Transverse colon (tissue), 4 donors: Measurements from ENCODE around the gene GPR37L1. TPM values are rescaled to one million over a fixed set of nuclear protein-coding genes. Genes with fewer than 3 reads are reported as not detected.

Source experiments
- DNase-seq: peaks from one replicate; pipeline ENCODE4 v3.0.0-alpha.2; 2019
- H3K27ac ChIP-seq, 4 donors: fragments of 200-600 bp; sonication (generic); 2 replicates each; pipeline ENCODE4 v1.5.1; 2016 to 2018; ENCODE audit warnings: inconsistent platforms in 4 of 4
- H3K27me3 ChIP-seq: fragments of 200-600 bp; sonication (generic); 2 replicates; pipeline ENCODE4 v1.5.1; 2017; ENCODE audit warnings: inconsistent platforms
- H3K36me3 ChIP-seq, 4 donors: fragments of 200-600 bp; sonication (generic); 2 replicates each; pipeline ENCODE4 v1.5.1; 2017 to 2019; ENCODE audit warnings: inconsistent platforms in 4 of 4
- H3K4me1 ChIP-seq, 4 donors: fragments of 200-600 bp; sonication (generic); 2 replicates each; pipeline ENCODE4 v1.5.1; 2017 to 2020; ENCODE audit warnings: inconsistent platforms in 4 of 4
- H3K4me3 ChIP-seq, 4 donors: fragments of 200-600 bp; sonication (generic); 1 replicate in 1 of 4; 2 replicates in 3 of 4; pipeline versions ENCODE4 v1.5.1 to v1.6.1; 2017 to 2019; ENCODE audit warnings: inconsistent platforms in 4 of 4
- H3K9me3 ChIP-seq, 2 donors: fragments of 200-600 bp; sonication (generic); 2 replicates each; pipeline ENCODE4 v1.5.1; 2017 to 2019; ENCODE audit warnings: inconsistent platforms in 2 of 2
- EP300 ChIP-seq: sonication (generic); formaldehyde crosslinking; IDR thresholded peaks from one replicate; pipeline ENCODE4 v1.6.1; 2017; ENCODE audit warnings: antibody characterized with exemption, low read depth
- POLR2A ChIP-seq: fragments of 450-650 bp; IDR thresholded peaks from one replicate; pipeline ENCODE4 v1.6.1; 2016; ENCODE audit warnings: antibody characterized with exemption, mild to moderate bottlenecking, moderate library complexity
- POLR2AphosphoS5 ChIP-seq, 3 donors: sonication (generic); formaldehyde crosslinking; IDR thresholded peaks; one replicate each; pipeline ENCODE4 v1.6.1; 2016; ENCODE audit warnings: antibody characterized with exemption in 3 of 3
- WGBS, 2 donors: methylation state at CpG; one replicate each; pipeline ENCODE4 v1.1.5; 2018; ENCODE audit warnings: low coverage in 1 of 2; 5-methylcytosine and 5-hydroxymethylcytosine counted together
- in situ Hi-C, 4 donors: fragments of 200-750 bp; cut with MboI; loops; one replicate each; pipeline versions ENCODE4 v1.15.0 to v1.15.1; 2017; ENCODE audit warnings: low sequenced_read_pairs in 3 of 4, low pct_ligation_motif_present in 1 of 4, low pct_unique_long_range_greater_than_20kb in 1 of 4
- intact Hi-C: fragments of 100-400 bp; cut with DNase I; formaldehyde crosslinking; loops from one replicate; pipeline ENCODE4 v1.15.1; 2023; ENCODE audit warnings: low total_unique reads
- total RNA-seq, 4 donors: library from RNA; depleted of rRNA; stranded (reverse); fragments of >200 nt; gene quantifications; one replicate each; pipeline ENCODE4 v1.1.0, GENCODE V29; 2016
- TF ChIP-seq, protein P1 (sequence below), 5 experiments: fragments of 200-600 bp in 3 of 5; fragments of 450-650 bp in 2 of 5; sonication (generic) in 3 of 5; IDR thresholded peaks; 1 replicate in 2 of 5; 2 replicates in 3 of 5; pipeline ENCODE4 v1.5.1; 2016 to 2017; ENCODE audit warnings: antibody characterized with exemption in 5 of 5, inconsistent platforms in 3 of 5, mild to moderate bottlenecking in 2 of 5, moderate library complexity in 1 of 5

The GPR37L1 gene
- total RNA-seq, 4 donors from 2014 or later: 0.55 to 0.95 TPM; not detected in 2

DNA sequence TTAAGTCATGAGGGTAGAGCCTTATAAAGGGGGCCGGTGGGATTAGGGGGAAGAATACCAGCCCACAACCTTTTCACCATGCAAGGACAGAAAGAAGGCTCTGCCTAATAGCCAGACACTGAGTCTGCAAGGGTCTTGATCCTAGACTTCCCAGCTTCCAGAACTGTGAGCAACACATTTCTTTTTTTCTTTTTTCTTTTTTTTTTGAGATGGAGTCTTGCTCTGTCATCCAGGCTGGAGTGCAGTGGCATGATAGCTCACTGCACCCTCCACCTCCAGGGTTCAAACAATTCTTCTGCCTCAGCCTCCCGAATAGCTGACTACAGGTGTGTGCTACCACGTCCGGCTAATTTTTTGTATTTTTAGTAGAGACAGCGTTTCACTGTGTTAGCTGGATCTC is 23.6 kb downstream of the GPR37L1 start:
- Histone ChIP-seq H3K9me3 (no peaks in the 10 kb centered on the region), H3K36me3 (no peaks in the 10 kb centered on the region), H3K4me1 (peaks cover 11 to 32% (median 15%) of the 10 kb centered on the region in 4 donors), H3K27me3 (no peaks in the 10 kb centered on the region), H3K4me3 (no peak overlapping the region), H3K27ac (no peak overlapping the region)
- intact Hi-C loops: no loop called here
- no peak for DNase-seq
- WGBS, 2 donors: 86 to 89% methylated on average over 5 of the region's 5 CpGs
- TF ChIP-seq POLR2AphosphoS5 (IDR thresholded peaks at IDR 0.05) (no peak), EP300 (no peak), POLR2A (no peak)
- TF ChIP-seq, protein P1, sequence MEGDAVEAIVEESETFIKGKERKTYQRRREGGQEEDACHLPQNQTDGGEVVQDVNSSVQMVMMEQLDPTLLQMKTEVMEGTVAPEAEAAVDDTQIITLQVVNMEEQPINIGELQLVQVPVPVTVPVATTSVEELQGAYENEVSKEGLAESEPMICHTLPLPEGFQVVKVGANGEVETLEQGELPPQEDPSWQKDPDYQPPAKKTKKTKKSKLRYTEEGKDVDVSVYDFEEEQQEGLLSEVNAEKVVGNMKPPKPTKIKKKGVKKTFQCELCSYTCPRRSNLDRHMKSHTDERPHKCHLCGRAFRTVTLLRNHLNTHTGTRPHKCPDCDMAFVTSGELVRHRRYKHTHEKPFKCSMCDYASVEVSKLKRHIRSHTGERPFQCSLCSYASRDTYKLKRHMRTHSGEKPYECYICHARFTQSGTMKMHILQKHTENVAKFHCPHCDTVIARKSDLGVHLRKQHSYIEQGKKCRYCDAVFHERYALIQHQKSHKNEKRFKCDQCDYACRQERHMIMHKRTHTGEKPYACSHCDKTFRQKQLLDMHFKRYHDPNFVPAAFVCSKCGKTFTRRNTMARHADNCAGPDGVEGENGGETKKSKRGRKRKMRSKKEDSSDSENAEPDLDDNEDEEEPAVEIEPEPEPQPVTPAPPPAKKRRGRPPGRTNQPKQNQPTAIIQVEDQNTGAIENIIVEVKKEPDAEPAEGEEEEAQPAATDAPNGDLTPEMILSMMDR (IDR thresholded peaks at IDR 0.05): no peak
- in situ Hi-C loops: loop anchor here in 3 of 4 donors (25.0 kb wide), 2 partner anchors 259 to 284 kb away; partner anchors contain the start of gene SHISA4 (in 2 of the 3)

DNA sequence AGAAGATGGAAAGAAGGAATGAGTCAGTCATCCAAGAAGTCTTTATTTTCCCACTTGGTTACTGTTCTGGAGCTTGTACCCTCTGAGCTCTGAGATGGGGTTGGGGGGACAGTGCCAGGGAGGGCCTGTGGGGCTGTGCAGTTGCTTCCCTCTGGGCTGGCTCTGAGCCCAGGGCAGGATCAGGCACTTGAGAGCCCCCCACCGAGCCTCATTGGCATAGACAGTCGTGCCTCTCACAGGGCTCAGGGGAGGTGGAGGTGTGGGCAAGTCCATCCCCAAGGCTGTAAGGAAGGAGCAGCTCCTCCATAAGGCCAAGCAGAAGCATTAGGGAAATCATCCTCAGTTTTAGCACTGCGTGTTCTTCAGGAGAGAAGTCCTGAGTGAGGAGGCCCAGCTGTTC is 24.3 kb downstream of the GPR37L1 start:
- WGBS, 2 donors: 72% methylated on average over 3 of the region's 3 CpGs; no CpG with 5 or more reads in 1 of the 2 donors
- H3K27ac ChIP-seq: no peak overlapping the region
- TF ChIP-seq EP300: no peak
- TF ChIP-seq, protein P1 (IDR thresholded peaks at IDR 0.05): no peak
- no peak for TF ChIP-seq POLR2A
- no peak for TF ChIP-seq POLR2AphosphoS5 (IDR thresholded peaks at IDR 0.05)
- H3K36me3 ChIP-seq: no peaks in the 10 kb centered on the region
- in situ Hi-C loops (loop anchor here in 3 of 4 donors (25.0 kb wide), 2 partner anchors 260 to 285 kb away; partner anchors contain the start of gene SHISA4 (in 2 of the 3)), intact Hi-C loops (no loop called here)
- H3K4me3 ChIP-seq: no peak overlapping the region
- peaks cover 11 to 25% (median 15%) of the 10 kb centered on the region in 4 donors for H3K4me1 ChIP-seq
- H3K27me3 ChIP-seq: no peaks in the 10 kb centered on the region
- H3K9me3 ChIP-seq: no peaks in the 10 kb centered on the region
- no peak for DNase-seq

DNA sequence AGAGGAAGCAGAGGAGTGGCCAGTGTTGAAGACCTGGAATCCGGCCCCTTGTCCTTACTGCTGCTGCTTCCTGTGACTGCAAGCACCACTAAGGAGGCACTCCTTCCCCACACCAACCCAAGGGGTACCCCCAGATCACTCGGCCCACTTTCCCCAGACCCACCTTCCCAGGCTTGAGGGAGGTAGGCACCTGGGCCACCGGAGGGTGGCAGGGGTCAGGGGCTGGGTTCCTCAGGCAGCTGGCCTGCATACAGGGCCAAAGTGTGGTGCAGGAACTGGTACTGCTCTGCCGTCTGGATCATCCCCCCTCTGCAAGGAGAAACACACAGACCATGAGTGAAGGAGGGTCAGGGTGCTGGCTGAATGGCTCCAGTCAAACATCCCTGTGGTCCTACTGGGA is 25.7 kb downstream of the GPR37L1 start:
- H3K36me3 ChIP-seq: no peaks in the 10 kb centered on the region
- WGBS, 2 donors: 84% methylated on average over 4 of the region's 4 CpGs; no CpG with 5 or more reads in 1 of the 2 donors
- H3K27ac ChIP-seq: no peak overlapping the region
- intact Hi-C loops: no loop called here
- H3K27me3 ChIP-seq: no peaks in the 10 kb centered on the region
- no peak overlapping the region for H3K4me3 ChIP-seq
- TF ChIP-seq EP300 (no peak), POLR2AphosphoS5 (IDR thresholded peaks at IDR 0.05) (no peak), POLR2A (no peak)
- TF ChIP-seq, protein P1 (IDR thresholded peaks at IDR 0.05): no peak
- DNase-seq: no peak
- H3K9me3 ChIP-seq: no peaks in the 10 kb centered on the region
- H3K4me1 ChIP-seq: peaks cover 5 to 12% (median 8%) of the 10 kb centered on the region in 4 donors
- in situ Hi-C loops: loop anchor here in 3 of 4 donors (25.0 kb wide), 2 partner anchors 261 to 286 kb away; partner anchors contain the start of gene SHISA4 (in 2 of the 3)

DNA sequence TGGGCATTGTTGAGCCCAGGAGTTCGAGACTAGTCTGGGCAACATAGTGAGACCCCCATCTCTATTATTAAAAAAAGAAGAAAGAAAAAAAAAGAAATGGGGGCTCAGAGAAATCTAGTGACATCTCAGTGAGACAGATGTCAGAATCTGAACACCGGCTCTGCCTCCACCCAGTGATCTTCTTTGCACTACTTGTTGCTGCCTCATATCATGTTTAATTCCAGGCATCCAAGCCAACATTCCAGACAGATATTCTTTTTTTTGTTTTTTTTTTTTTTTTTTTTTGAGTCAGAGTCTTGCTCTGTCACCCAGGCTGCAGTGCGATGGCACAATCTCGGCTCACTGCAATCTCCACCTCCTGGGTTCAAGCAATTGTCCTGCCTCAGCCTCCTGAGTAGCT is 26.8 kb downstream of the GPR37L1 start:
- Histone ChIP-seq H3K4me3 (no peak overlapping the region), H3K27me3 (no peaks in the 10 kb centered on the region), H3K36me3 (no peaks in the 10 kb centered on the region), H3K9me3 (no peaks in the 10 kb centered on the region), H3K4me1 (peaks cover 5 to 9% (median 6%) of the 10 kb centered on the region in 4 donors), H3K27ac (no peak overlapping the region)
- 80 to 88% methylated on average over 3 to 4 of the region's 4 CpGs for WGBS, 2 donors
- in situ Hi-C loops: loop anchor here in 3 of 4 donors (25.0 kb wide), 2 partner anchors 262 to 287 kb away; partner anchors contain the start of gene SHISA4 (in 2 of the 3)
- intact Hi-C loops: no loop called here
- no peak for DNase-seq
- TF ChIP-seq, protein P1 (IDR thresholded peaks at IDR 0.05): no peak
- TF ChIP-seq POLR2AphosphoS5 (IDR thresholded peaks at IDR 0.05) (no peak), POLR2A (no peak), EP300 (no peak)
